Panc1 (cell line): ENCODE measurements around the gene NPLOC4. TPM values are rescaled to one million over a fixed set of nuclear protein-coding genes. Genes with fewer than 3 reads are reported as not detected.
A peak's percentile ranks its signal among the peaks of the same experiment; 100 is the strongest.

Experiments
- ATAC-seq: fragments of 200-7000 bp; cut with Tn5 transposase; 2 replicates; pipeline ENCODE4 v1.9.1; 2020; ENCODE audit warnings: mild to moderate bottlenecking, moderate library complexity
- BruUV-seq: library from RNA; stranded (reverse); fragments of 400-500 nt; replicated peaks from 2 replicates; lab custom pipeline; 2021; lab: Mats Ljungman, UMichigan
- CTCF ChIA-PET: fragments of 300-600 bp; sonication (Branson Sonifier 250); formaldehyde crosslinking; loops from one replicate; lab custom pipeline; 2022; ENCODE audit warnings: antibody characterized with exemption; lab: Charles Lee
- POLR2A ChIA-PET: fragments of 300-600 bp; sonication (Branson Sonifier 250); formaldehyde crosslinking; loops from one replicate; lab custom pipeline; 2022; ENCODE audit warnings: antibody characterized with exemption; lab: Charles Lee
- DNase-seq: peaks from one replicate; pipeline ENCODE4 v3.0.0-alpha.2; 2010; ENCODE audit warnings: low read depth, low spot score
- H3K27ac ChIP-seq: 2 replicates; pipeline ENCODE4 v1.5.1; 2011; ENCODE audit warnings: mild to moderate bottlenecking, low read length, inconsistent platforms
- H3K27me3 ChIP-seq: fragments of 200-500 bp; sonication (Bioruptor generic); 2 replicates; pipeline ENCODE4 v1.6.0; 2014; ENCODE audit warnings: low read length, inconsistent platforms; ENCODE audit not compliant: control insufficient read depth, insufficient read depth
- H3K36me3 ChIP-seq: fragments of 200-500 bp; sonication (Bioruptor generic); 2 replicates; pipeline ENCODE4 v1.5.1; 2014; ENCODE audit warnings: inconsistent platforms, mild to moderate bottlenecking, low read length, moderate library complexity; ENCODE audit not compliant: control insufficient read depth, insufficient read depth
- H3K4me1 ChIP-seq: 2 replicates; pipeline ENCODE4 v1.5.1; 2011; ENCODE audit warnings: inconsistent platforms, mild to moderate bottlenecking, low read length, moderate library complexity; ENCODE audit not compliant: control insufficient read depth, insufficient read depth
- H3K4me3 ChIP-seq, 2 experiments: 2 replicates each; pipeline ENCODE4 v1.5.1; 2011 to 2012; ENCODE audit warnings: low read depth in 2 of 2, low read length in 2 of 2, mild to moderate bottlenecking in 2 of 2, inconsistent platforms in 1 of 2, moderate library complexity in 1 of 2
- H3K9me3 ChIP-seq: fragments of 200-500 bp; sonication (Bioruptor generic); 2 replicates; pipeline ENCODE4 v1.5.1; 2014; ENCODE audit warnings: low read depth, mild to moderate bottlenecking, inconsistent platforms, low read length, moderate library complexity; ENCODE audit not compliant: control insufficient read depth, insufficient read depth
- CTCF ChIP-seq: fragments of 450-650 bp; IDR thresholded peaks from 2 replicates; pipeline ENCODE4 v1.5.1; 2017; ENCODE audit warnings: mild to moderate bottlenecking
- POLR2AphosphoS5 ChIP-seq: IDR thresholded peaks from 2 replicates; pipeline ENCODE4 v1.6.1; 2012; ENCODE audit warnings: mild to moderate bottlenecking, low read depth, low read length, moderate library complexity
- REST ChIP-seq, 2 experiments: IDR thresholded peaks; 2 replicates each; pipeline ENCODE4 v1.6.1; 2011 to 2012; ENCODE audit warnings: low read depth in 2 of 2, control low read depth in 1 of 2, low read length in 1 of 2, mild to moderate bottlenecking in 1 of 2, moderate library complexity in 1 of 2; ENCODE audit not compliant: insufficient read depth in 1 of 2
- SIN3A ChIP-seq: IDR thresholded peaks from 2 replicates; pipeline ENCODE4 v1.6.1; 2012; ENCODE audit warnings: low read depth, mild to moderate bottlenecking, low read length, moderate library complexity, borderline replicate concordance; ENCODE audit not compliant: insufficient read depth
- TCF7L2 ChIP-seq: IDR thresholded peaks from 2 replicates; pipeline ENCODE4 v1.6.1; 2011; ENCODE audit warnings: mild to moderate bottlenecking, low read depth, low read length, inconsistent platforms
- in situ Hi-C: cut with HindIII; loops from 2 replicates; pipeline ENCODE4 v1.10.0; 2016; ENCODE audit warnings: low sequenced_read_pairs, low pct_unique_long_range_greater_than_20kb
- intact Hi-C: fragments of 100-400 bp; cut with micrococcal nuclease; formaldehyde crosslinking; loops from one replicate; pipeline ENCODE4 v1.10.0; 2022; ENCODE audit not compliant: unreplicated experiment
- total RNA-seq: library from RNA; stranded (reverse); gene quantifications from one replicate; pipeline ENCODE4 v1.2.1, GENCODE V29; 2021; ENCODE audit not compliant: unreplicated experiment

The NPLOC4 gene
- total RNA-seq, 1 experiment from 2014 or later, result 246 TPM

GRCh38 chr17:81518785-81519283 lies 118.1 kb downstream of the NPLOC4 start:
- H3K27me3 ChIP-seq, result no peaks in the 10 kb centered on the region
- no peaks in the 10 kb centered on the region for H3K9me3 ChIP-seq
- TF ChIP-seq POLR2AphosphoS5 (peak; percentile 70; the same call in 1 of the 2 replicates), CTCF (no peak), REST (IDR thresholded peaks at IDR 0.05; ENCODE audit: insufficient read depth in 1 of 2, low read depth in 2 of 2, low read length in 1 of 2) (0 out of 4 replicates have a peak, but pooled peaks of 1 of the 2 experiments have one; percentile 49)
- BruUV-seq, result no TSS peak
- intact Hi-C loops, result loop anchor here (5.0 kb wide), 1 partner anchor 127 kb away; no protein-coding TSS in a partner anchor
- in situ Hi-C loops, result no loop called here
- CTCF ChIA-PET, result no interaction called here
- peak overlapping the region; percentile 58 for H3K27ac ChIP-seq
- DNase-seq, result no peak
- no peaks in the 10 kb centered on the region for H3K36me3 ChIP-seq
- POLR2A ChIA-PET, result interaction anchor here (0.6 to 1.1 kb wide), 3 partner anchors 10 to 116 kb away, joined by 4 to 20 read pairs (median 8); partner anchors contain the start of gene FSCN2
- H3K4me1 ChIP-seq, result peaks cover 39% of the 10 kb centered on the region
- peak; percentile 59 for ATAC-seq
- peak overlapping the region; percentile 38 to 61 for H3K4me3 ChIP-seq

DNA sequence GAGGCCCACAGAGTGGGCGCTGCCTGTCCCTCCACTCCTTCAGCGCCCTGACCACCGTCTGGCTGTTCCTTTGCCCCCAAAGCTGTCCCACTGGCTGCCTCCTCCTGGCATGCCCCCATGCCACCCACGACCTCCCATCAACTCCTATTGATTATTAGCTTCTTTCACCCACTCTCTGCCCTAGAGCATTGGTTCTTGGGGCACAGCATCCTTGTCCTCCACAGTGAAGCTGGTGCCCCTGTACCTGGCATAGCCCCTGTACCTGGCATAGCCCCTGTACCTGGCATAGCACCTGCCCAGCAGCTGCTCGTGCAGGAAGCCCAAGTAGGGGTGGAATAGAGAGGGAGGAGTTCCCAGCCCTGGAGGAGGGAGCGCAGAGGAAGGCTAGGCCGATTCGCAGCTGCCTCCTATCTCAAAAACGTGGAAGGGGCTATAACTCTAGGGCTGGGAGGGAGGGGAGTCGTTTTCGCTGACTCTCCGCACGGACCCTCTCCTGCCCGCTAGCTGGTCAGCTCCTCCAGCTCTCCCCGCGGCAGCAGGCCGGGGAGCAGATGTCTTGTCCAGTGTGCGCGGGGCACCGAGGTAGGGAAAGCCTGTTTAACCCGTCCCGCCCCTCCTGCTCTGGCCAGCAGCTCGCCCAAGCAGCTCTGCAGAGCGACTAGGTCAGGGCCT lies 118.7 kb downstream of the NPLOC4 start:
- no peak for DNase-seq
- intact Hi-C loops, result loop anchor here (5.0 kb wide), 1 partner anchor 126 kb away; no protein-coding TSS in a partner anchor
- CTCF ChIA-PET, result no interaction called here
- H3K36me3 ChIP-seq, result no peaks in the 10 kb centered on the region; the same call in 1 of the 2 replicates
- in situ Hi-C loops, result no loop called here
- H3K9me3 ChIP-seq, result no peaks in the 10 kb centered on the region
- H3K27ac ChIP-seq, result peak overlapping the region; percentile 19
- H3K27me3 ChIP-seq, result no peaks in the 10 kb centered on the region
- POLR2A ChIA-PET, result interaction anchor here (0.6 to 1.1 kb wide), 3 partner anchors 10 to 84 kb away, joined by 8 to 20 read pairs (median 11); partner anchors contain the start of gene FSCN2
- no TSS peak for BruUV-seq
- peak; percentile 33 for ATAC-seq
- peaks cover 37% of the 10 kb centered on the region for H3K4me1 ChIP-seq
- TF ChIP-seq TCF7L2, result no peak
- no peak for TF ChIP-seq REST (IDR thresholded peaks at IDR 0.05; ENCODE audit: insufficient read depth in 1 of 2, low read depth in 2 of 2, low read length in 1 of 2)
- peak; percentile 34; the same call in 1 of the 2 replicates for TF ChIP-seq SIN3A
- no peak for TF ChIP-seq CTCF
- peak; percentile 4; the same call in 1 of the 2 replicates for TF ChIP-seq POLR2AphosphoS5
- H3K4me3 ChIP-seq, result peak overlapping the region; percentile 38 to 61
